ENCODE data around the gene NR1H3.

DNA sequence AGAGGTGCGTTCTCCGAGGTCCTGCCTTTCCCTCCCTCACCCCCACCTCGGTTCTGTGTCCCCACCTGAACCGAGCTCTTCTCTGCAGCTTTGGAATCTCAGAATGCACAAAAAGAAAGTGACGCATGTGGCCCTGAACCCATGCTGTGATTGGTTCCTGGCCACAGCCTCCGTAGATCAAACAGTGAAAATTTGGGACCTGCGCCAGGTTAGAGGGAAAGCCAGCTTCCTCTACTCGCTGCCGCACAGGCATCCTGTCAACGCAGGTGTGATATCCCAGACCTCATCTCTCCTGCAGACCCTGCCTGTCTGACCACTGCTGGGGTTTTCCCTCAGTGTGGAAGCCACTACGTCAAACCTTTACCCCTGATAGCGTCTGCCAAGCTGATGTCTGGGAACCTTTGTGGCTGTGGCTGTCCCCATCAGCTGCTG, 23.1 kb upstream of the NR1H3 start:
- TF ChIP-seq, protein P1, sequence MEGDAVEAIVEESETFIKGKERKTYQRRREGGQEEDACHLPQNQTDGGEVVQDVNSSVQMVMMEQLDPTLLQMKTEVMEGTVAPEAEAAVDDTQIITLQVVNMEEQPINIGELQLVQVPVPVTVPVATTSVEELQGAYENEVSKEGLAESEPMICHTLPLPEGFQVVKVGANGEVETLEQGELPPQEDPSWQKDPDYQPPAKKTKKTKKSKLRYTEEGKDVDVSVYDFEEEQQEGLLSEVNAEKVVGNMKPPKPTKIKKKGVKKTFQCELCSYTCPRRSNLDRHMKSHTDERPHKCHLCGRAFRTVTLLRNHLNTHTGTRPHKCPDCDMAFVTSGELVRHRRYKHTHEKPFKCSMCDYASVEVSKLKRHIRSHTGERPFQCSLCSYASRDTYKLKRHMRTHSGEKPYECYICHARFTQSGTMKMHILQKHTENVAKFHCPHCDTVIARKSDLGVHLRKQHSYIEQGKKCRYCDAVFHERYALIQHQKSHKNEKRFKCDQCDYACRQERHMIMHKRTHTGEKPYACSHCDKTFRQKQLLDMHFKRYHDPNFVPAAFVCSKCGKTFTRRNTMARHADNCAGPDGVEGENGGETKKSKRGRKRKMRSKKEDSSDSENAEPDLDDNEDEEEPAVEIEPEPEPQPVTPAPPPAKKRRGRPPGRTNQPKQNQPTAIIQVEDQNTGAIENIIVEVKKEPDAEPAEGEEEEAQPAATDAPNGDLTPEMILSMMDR (IDR thresholded peaks at IDR 0.05): no peak
- TF ChIP-seq TCF12 (IDR thresholded peaks at IDR 0.05) (no peak), NFIC (IDR thresholded peaks at IDR 0.05; ENCODE audit: borderline replicate concordance) (no peak), TAF1 (IDR thresholded peaks at IDR 0.05; ENCODE audit: borderline replicate concordance, low read depth, low read length) (no peak), JUND (IDR thresholded peaks at IDR 0.05) (no peak), EP300 (IDR thresholded peaks at IDR 0.05; ENCODE audit: borderline replicate concordance in 1 of 2, low read depth in 1 of 2, low read length in 1 of 2) (no peak)
- TF ChIP-seq, protein P2, sequence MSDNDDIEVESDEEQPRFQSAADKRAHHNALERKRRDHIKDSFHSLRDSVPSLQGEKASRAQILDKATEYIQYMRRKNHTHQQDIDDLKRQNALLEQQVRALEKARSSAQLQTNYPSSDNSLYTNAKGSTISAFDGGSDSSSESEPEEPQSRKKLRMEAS (IDR thresholded peaks at IDR 0.05; ENCODE audit: low read depth): no peak

All from SK-N-SH (cell line).